Middle frontal gyrus (tissue), 1 donor: ENCODE results near the gene CNKSR3.

Source experiments
- DNase-seq: peaks from one replicate; pipeline ENCODE4 v3.0.0-alpha.2; 2015; ENCODE audit warnings: low spot score; ENCODE audit errors: extremely low spot score

The CNKSR3 gene

GRCh38 chr6:154479771-154480639, 30.5 kb downstream of the CNKSR3 start:
- no peak for DNase-seq

GRCh38 chr6:154479351-154479769, 31.1 kb downstream of the CNKSR3 start:
- DNase-seq = no peak

DNA sequence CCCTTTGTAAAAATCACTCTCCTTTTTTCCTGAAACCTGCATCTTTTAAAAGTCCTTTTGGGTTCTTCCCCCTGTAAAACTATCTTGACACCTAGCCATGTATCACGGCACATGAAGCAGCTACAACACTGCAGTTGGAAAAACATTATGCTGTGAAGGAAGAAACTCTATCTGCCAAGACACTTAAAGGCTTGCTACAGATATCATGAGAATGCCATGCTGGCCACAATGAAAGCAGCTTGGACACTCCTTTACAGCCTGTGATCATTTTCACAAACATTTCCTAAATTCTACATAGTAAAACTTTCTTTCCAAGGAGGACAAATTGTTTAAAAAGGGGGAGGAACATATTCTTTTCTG, 31.8 kb downstream of the CNKSR3 start:
- DNase-seq = no peak

- DNase-seq = no peak
Observed at GRCh38 chr6:154478021-154478700, 32.3 kb downstream of the CNKSR3 start.

DNA sequence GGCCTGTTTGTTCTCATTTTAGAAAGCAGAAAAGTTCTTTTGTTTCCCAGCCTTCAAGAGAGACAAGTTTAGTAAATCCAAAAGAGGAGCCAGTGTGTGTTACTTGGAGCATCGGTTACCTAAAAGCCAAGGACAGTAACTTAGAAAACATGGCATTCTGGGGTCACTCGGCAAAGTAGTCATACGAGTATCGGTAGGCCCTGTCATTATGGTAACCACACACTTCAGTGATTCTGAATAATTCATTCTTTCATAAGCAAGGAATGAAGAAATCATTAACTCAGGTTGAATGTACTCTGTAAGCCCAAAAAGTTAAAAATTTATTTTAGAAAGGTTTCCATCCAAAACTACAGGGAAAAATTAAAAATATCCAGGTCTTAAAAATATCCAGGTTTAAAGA, 34.0 kb downstream of the CNKSR3 start:
- DNase-seq = no peak

GRCh38 chr6:154474648-154475428, 35.6 kb downstream of the CNKSR3 start:
- no peak for DNase-seq

DNA sequence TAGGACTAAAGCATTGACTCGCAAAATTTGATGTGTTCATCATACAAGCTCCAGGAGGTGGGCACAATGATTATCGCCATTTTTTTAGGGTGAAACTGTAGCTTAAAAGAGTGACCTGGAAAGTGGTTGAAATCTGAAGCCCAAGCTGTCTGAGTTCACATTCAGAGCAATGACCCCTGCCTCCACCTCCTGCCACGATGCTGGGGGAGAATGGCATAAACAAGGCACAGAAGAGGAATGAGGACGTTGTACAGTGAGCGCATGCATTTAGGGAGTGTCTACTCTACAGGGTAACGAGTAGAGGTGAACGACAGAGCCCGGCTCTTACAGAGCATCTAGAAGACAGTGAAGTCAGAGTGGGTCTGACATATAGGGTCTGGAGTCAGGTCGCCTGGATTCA, 37.2 kb downstream of the CNKSR3 start:
- DNase-seq = no peak

- no peak for DNase-seq
Observed at GRCh38 chr6:154471609-154472362, 38.7 kb downstream of the CNKSR3 start.

DNA sequence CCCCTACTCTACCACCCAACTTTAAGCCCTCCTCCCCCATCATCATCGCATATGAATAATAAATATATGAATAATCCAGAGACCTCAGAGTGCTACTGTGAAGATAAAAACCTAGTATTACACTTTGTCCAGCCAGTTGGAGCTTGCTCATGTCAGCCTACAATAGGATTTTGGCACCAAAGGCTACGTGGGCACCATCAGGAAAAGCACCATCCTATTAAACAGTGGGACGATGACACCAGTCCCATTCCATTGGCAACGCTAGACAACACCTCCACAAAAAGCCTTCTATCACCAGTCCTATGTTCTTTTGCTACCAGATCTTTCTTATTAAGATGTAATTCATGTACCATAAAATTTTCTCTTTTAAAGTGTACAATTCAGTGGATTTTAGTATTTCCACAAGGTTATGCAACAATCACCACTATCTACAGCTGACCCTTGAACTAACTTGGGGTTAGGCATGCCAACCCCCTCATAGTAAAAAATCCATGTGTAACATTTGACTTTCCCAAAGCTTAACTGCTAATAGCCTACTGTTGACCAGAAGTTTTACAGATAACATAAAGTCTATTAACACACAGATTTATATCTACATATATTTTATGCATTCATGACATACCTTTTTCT, 41.1 kb downstream of the CNKSR3 start:
- no peak for DNase-seq

DNA sequence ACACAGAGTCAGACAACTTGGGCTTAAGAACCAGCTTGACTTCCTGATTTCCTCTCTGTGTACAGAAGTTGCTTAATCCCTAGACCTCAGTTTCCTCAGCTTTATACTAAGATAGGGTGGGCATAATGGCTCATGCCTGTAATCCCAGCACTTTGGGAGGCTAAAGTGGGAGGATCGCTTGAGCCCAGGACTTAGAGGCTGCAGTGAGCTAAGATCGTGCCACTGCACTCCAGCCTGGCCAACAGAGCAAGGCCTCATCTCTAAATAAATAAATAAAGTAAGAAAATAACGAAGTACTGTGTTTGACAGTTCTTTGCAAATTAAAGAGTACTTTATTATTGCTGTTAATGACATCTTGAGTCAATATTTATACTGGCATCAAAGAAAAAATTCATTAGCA, 41.7 kb downstream of the CNKSR3 start:
- no peak for DNase-seq

GRCh38 chr6:154466971-154467679, 43.4 kb downstream of the CNKSR3 start:
- no peak for DNase-seq

GRCh38 chr6:154466139-154466538, 44.3 kb downstream of the CNKSR3 start:
- no peak for DNase-seq

GRCh38 chr6:154463573-154464419, 46.7 kb downstream of the CNKSR3 start:
- no peak for DNase-seq

- DNase-seq = no peak
Observed at GRCh38 chr6:154462425-154462824, 48.1 kb downstream of the CNKSR3 start.

DNA sequence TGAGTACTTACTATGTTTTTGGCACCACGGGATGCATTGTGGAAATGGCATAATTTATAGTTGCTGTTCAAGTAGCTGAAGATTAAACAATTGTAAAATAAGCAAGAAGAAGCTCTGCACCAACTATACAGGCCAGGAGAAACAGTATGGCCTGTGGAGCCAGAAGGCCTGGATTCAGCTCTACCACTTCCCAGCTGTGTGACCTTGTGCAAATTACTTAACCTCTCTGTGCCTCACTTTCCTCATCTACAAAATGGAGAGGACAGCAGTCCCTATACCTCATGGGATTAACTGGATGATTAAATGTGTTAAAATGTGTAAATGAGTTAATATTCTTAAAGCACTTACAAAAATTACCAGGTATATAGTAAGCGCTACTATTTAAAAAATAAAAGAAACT, 49.1 kb downstream of the CNKSR3 start:
- no peak for DNase-seq

- DNase-seq = no peak
Observed at GRCh38 chr6:154460306-154461071, 50.0 kb downstream of the CNKSR3 start.

DNA sequence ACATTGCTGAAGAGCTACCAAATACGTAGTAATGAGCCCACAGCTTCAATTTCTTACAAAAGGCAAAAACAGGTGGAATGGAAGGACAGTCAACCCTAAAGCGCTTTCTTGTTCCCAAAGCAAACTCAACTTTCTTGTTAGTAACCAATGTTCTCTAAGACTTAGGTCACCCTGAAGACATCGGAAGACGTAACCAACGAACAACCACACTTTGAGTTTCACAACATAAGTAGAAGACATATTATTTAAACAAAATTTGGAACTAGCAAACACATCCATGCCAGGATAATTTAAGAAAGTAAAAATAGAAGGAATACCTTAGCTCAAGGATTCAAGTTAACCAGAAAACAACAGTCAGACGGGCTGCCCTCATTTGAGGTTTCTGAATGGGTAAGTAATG, 51.0 kb downstream of the CNKSR3 start:
- no peak for DNase-seq
